ENCODE measurements around the gene DACH1.

DNA sequence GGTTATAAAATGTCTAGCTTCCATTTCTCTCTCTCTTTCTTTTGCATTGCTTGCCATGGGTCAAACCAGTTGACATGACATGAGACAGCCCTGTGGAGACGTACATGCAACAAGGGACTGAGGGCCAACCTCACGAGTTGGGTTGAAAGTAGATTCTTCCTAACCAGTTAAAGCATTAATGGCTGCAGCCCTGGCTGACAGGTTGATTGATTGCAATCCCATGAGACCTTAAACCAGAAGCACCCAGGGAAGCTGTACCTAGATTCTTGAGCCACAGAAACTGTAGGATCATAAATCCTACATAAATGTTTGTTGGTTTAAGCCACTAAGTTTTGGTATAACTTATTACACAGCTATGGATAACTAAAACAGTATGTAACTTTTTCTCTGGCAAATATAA is 373.8 kb downstream of the DACH1 start:
- no peak for TF ChIP-seq FOS (IDR thresholded peaks at IDR 0.05; ENCODE audit: borderline replicate concordance, insufficient read depth, low read length)
- TF ChIP-seq, protein P1, sequence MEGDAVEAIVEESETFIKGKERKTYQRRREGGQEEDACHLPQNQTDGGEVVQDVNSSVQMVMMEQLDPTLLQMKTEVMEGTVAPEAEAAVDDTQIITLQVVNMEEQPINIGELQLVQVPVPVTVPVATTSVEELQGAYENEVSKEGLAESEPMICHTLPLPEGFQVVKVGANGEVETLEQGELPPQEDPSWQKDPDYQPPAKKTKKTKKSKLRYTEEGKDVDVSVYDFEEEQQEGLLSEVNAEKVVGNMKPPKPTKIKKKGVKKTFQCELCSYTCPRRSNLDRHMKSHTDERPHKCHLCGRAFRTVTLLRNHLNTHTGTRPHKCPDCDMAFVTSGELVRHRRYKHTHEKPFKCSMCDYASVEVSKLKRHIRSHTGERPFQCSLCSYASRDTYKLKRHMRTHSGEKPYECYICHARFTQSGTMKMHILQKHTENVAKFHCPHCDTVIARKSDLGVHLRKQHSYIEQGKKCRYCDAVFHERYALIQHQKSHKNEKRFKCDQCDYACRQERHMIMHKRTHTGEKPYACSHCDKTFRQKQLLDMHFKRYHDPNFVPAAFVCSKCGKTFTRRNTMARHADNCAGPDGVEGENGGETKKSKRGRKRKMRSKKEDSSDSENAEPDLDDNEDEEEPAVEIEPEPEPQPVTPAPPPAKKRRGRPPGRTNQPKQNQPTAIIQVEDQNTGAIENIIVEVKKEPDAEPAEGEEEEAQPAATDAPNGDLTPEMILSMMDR (IDR thresholded peaks at IDR 0.05; ENCODE audit: extremely low read depth in 1 of 2, insufficient read depth in 1 of 2, low read depth in 1 of 2, low read length in 2 of 2): no peak
- TF ChIP-seq POLR2A (IDR thresholded peaks at IDR 0.05; ENCODE audit: low read depth, low read length): no peak
- no peak for TF ChIP-seq EZH2 (IDR thresholded peaks at IDR 0.05; ENCODE audit: borderline replicate concordance, low read depth, low read length, severe bottlenecking)
- no peak for TF ChIP-seq GATA2 (IDR thresholded peaks at IDR 0.05; ENCODE audit: insufficient read depth, insufficient read length, low read depth, low read length)

Measured in endothelial cell of umbilical vein (primary cell).